ENCODE data around the gene AK8. TPM values are rescaled to one million over a fixed set of nuclear protein-coding genes. Genes with fewer than 3 reads are reported as not detected.

Gene AK8
- total RNA-seq, 1 donor from 2014 or later, result 0.31 TPM

GRCh38 chr9:132887181-132888120, 9.4 kb upstream of the AK8 start:
- DNase-seq, result no peak

GRCh38 chr9:132886334-132886725, 8.2 kb upstream of the AK8 start:
- DNase-seq, result no peak

DNA sequence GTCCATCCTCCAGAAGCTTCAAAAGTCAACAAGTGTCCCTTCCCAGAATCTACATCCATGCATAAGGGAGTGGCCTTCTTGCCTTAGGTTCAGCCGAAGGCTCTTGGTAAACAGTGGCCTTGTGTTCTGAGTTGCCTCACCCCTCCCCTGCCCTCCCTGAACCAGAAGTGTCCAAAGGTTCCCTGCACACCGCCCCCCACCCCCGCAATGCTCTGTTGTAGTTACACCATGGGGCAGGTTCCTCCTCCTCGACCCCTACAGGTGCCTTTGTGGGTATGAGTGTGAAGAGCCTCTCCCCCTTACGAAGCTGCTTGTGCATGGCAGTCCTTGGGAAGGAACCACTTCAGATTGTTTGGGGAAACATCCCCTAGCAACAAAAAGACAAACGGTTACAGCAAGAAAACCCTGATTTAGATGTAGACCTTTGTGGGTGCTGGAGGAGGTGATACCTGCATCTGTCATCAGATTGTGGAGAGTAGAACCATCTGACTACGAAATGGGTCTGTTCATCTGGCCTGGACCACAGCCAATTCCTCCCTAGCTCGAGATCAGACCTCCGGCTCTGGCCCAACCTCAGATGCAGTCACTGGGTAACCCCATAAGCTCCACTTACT, 7.7 kb upstream of the AK8 start:
- no peak for DNase-seq

DNA sequence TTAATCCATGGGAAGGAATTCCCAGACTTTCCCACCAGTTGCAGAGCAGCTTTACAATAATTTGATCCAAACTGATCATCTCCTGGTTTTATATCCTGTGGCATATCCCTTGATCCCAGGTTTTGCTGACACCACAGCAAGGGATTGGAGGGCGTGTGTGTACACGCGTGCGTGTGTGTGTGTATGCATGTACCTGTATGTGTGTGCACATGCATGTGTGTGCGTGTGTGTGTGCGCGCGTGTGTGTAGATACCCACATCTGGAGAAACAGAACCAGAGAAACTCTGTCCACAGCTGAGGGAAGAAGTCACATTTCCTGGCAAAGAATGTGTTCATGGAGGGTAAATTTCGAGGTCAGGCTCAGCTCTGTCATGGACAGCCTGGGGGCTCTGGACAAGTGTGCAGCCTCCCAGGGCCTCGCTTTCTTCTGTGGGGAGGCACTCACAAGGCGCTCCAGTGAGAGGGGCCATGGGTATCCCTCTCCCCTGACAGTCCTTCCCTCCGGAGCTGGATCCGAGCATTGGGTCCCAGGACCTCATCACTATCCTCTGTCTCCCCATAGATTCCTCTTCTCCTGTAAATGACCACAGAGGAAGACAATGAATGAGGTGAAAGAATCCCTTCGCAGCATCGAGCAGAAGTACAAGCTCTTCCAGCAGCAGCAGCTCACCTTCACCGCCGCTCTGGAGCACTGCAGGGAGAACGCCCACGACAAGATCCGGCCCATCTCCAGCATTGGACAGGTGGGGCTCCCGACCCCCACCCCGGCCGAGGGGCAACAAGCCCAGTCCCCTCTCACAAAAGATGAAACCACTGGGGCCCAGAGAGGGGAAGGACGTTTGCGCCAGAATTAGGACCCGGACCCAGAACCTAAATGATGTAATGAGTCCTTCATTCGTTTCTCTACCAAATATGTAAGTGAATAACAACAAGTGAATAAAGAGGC, 5.5 kb upstream of the AK8 start:
- no peak for DNase-seq

- DNase-seq, result no peak
These were observed 4.5 kb upstream of the AK8 start for GRCh38 chr9:132882616-132883015.

DNA sequence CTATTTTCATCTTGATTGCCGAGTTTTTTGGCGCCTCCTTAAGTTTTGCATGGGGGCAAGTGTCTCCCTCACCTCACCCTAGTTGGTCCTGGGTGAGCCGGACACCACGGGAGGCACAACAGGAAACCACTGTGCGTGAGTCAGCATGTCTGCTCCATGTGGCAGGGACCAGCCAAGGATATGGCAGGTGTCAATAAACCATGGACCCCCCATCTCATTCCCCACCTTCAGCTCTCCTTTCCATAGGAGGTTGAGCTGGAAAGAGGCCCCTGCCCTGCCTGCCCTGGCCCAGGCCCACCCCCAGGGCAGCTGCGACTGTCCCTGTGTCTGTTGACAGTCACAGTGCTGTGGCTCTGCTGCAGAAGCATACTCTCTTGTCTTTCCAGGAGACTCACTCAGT, 3.7 kb upstream of the AK8 start:
- DNase-seq, result no peak

- DNase-seq, result no peak
These were observed 2.2 kb upstream of the AK8 start for GRCh38 chr9:132880324-132880661.

- DNase-seq, result no peak
These were observed 1.6 kb upstream of the AK8 start for GRCh38 chr9:132879457-132880323.

DNA sequence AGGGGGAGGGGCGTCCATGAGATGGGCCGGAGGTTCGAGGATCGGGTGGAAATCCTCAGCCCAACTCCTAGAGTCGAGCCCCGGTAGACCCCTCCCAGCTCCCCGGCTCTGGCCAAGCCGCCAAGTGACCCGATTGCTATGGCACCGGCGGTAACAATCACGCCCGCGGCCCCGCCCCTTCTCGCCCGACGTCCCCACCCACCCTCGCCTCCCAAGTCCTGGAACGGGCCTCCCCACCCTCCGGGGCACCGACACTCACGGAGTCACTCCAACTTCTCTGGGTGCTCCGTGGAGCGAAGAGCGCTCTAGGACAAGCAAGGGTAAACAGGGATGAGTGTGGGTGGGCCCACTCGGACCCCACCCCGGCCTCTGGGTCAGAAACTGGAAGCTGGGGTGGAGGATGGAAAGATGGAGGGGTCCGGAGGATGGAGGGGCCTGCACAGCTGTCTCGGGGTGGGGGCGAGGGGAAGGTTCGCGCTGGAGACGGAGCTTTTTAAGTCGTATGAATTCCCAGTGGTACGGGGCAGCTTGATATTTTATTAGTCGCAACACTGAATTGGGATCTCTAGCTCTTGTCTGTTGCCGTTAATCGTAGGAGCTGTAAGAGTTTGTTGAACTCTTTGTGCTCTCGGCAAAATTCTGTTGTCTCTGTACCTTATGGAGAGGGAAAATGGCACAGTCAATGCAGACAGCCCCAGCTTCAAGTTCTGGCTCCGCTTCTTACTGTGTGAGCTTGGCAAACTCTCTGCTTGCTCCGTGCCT, 792 bp upstream of the AK8 start, which contains the start of gene SPACA9:
TSS of gene SPACA9 (plus strand) at position 204 of the 762 bp plus-strand sequence. CDS start 5,050 bp downstream, outside the sequence.
- peak; percentile 82 for DNase-seq

DNA sequence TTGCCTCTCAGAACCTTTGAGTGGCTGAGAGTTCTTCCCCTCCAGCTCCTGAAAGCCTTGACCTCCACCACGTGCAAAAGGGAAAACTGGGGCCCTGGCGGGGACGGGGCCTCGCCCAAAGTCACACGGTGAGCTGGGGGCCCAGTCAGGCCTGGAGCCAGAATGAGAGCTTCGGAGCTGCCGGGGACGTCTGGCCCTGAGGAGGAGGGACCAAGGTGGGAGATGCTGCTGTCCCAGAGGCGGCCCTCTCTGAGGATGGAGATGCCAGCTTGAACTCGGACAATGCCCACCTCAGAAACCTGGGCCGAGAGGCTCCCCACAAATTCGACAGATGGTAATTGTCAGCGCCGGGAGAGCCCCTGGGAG, 643 bp downstream of the AK8 start:
- no peak for DNase-seq

GRCh38 chr9:132876849-132877248, 1.2 kb downstream of the AK8 start:
- no peak for DNase-seq

DNA sequence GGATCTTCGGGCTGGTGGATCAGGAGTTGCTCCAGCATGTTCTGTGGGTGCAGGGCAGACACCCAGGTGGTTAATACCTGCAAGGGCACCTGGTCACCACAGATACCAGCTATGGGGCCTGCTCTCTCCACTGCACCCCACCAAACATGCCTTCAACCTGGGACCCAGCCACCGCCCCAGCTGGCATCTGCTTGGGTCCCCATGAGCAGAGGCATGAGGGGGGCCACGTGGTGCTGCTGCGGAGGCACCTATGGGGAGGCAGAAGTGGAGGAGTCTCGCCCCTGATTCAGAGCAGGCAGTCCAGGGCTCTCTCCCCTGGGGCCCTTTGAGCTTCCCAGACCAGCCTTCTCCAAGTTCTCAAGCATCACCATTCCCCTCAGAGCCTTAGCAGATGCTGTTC, 2.9 kb downstream of the AK8 start:
- no peak for DNase-seq

- DNase-seq, result no peak
These were observed 4.7 kb downstream of the AK8 start for GRCh38 chr9:132873403-132873802.

- DNase-seq, result no peak
These were observed 8.8 kb downstream of the AK8 start for GRCh38 chr9:132869266-132869665.

DNA sequence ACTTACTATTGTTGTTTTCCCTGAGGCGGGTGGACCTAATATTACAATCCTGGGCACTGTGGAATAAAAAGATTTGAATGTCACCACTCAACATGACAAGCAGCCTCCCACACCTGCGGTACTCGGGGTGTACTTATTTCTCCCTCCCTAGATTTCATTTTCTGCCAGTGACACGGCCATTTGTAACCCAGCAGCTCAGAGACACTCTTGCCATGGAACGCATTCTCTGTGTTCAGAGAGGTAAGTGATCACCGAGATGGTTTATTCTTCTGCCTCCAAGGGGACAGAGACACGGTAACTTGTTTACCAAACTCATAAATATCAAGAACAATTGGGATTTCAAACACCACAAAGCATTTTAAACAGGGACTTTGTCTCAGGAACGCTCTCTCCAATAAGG, 11.2 kb downstream of the AK8 start:
- no peak for DNase-seq

- no peak for DNase-seq
These were observed 13.4 kb downstream of the AK8 start for GRCh38 chr9:132864691-132865090.

GRCh38 chr9:132864277-132864676, 13.8 kb downstream of the AK8 start:
- DNase-seq, result no peak

- no peak for DNase-seq
These were observed 15.0 kb downstream of the AK8 start for GRCh38 chr9:132863096-132863495.

- no peak for DNase-seq
These were observed 15.6 kb downstream of the AK8 start for GRCh38 chr9:132862533-132862932.

DNA sequence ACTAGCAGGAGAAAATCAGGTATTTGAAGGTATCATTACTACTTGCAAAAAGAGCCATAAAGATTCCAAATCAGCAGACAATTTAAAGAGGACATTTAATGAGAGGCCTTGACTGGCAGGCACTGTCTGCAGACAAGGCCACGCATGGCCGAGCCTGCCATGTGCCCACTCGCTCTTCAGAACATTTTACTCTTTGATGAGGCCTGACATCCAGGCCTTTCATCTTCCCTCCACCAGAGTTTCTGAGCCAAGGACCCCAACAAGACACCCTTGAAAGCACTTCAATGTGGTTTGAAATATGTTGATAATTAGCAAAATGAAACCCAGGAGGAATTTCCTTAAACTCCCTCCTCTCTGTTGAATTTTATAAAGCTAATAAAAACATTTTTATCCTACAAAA, 16.4 kb downstream of the AK8 start:
- no peak for DNase-seq

- DNase-seq, result no peak
These were observed 19.3 kb downstream of the AK8 start for GRCh38 chr9:132858751-132859150.

All from tongue (tissue), 2 donors.